Activated naive CD4-positive, alpha-beta T cell treated with anti-CD3 and anti-CD28 coated beads, Interleukin-2, amount 10 ng/mL, durations not matched to agents 7 days and 5 days (primary cell): ENCODE results near the gene GABRB1.

Experiments used
- CTCF ChIA-PET: fragments of 350-600 bp; sonication (Branson Sonifier 250); formaldehyde crosslinking; loops from one replicate; lab custom pipeline; 2021; ENCODE audit warnings: antibody characterized with exemption; lab: Charles Lee
- DNase-seq: peaks from one replicate; pipeline ENCODE4 v3.0.0-alpha.2; 2020
- H3K27ac Mint-ChIP-seq: one replicate; pipeline ENCODE4 v1.8.0; 2021; ENCODE audit warnings: mild to moderate bottlenecking, moderate library complexity, mixed read lengths
- H3K27me3 Mint-ChIP-seq: one replicate; pipeline ENCODE4 v1.8.0; 2021; ENCODE audit warnings: mild to moderate bottlenecking, mixed read lengths
- H3K36me3 Mint-ChIP-seq: one replicate; pipeline ENCODE4 v1.8.0; 2021; ENCODE audit warnings: mixed read lengths
- H3K4me1 Mint-ChIP-seq: one replicate; pipeline ENCODE4 v1.8.0; 2021; ENCODE audit warnings: mixed read lengths
- H3K4me3 Mint-ChIP-seq: one replicate; pipeline ENCODE4 v1.8.0; 2021; ENCODE audit warnings: mild to moderate bottlenecking, moderate library complexity, mixed read lengths
- H3K9me3 Mint-ChIP-seq: one replicate; pipeline ENCODE4 v1.8.0; 2021; ENCODE audit warnings: mixed read lengths

GABRB1 gene

DNA sequence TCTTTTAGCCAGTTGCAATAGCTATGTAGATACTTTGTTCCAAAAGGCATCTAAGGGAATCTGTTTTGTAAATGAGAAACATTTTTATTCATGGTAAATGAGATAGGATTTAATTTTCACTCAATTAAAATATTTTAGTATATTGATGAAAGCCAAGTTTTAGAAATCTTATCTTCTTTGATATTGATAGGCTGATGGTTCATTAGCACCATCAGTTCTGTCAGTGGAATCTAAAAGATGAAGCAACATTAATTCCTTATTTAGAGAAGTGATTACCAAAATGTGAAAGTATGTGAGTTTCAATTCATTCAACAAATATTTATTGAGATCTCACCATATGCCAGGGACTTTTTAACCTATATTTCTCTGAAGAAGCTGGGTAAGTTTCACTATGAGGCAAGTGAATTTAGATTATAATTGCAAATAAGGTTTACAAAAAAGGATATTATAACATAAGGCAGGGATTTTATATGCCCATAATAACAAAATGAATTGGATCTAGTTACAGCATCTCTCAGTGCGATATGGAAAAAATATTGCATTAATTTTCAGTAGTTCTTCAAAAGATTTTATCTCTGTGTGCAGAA is 79.3 kb downstream of the GABRB1 start:
- no peak for DNase-seq
- Mint-ChIP-seq H3K9me3 (no peaks in the 10 kb centered on the region), H3K27ac (no peak overlapping the region), H3K36me3 (no peaks in the 10 kb centered on the region), H3K27me3 (no peaks in the 10 kb centered on the region), H3K4me3 (no peak overlapping the region), H3K4me1 (no peaks in the 10 kb centered on the region)
- CTCF ChIA-PET = no interaction called here

DNA sequence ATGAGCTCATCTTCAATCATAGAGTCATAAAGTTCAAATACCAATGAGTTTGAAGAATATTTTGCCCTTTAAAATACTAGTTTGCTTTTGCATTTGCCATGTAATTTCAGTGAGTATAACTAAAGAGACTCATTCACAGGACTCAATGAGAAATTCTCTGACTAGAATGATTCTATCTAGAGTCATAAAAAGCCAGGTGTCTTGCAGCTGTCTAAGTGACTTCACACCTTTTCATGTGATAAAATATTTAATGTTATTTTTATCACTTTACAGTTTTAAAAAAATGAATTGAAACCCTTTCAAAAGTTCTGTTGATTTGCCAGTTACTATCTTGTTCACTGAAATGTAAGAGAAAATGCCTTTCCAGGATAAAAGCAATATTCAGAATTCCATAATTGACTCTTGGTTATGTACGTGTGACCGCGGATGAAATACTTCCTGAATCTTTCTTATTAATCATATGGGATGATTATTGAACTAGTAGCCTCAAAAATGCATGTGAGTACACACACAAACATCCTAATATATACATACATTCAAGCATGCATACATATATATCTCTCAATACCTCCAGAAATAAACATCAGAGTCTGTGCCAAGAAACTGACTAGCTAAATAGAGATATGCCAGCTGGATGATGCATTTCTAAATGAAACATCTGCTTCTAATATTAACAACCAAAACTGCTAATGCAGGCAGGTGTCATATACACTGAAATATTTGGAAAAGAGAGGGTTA is 87.0 kb downstream of the GABRB1 start:
- H3K4me3 Mint-ChIP-seq = no peak overlapping the region
- no peaks in the 10 kb centered on the region for H3K27me3 Mint-ChIP-seq
- H3K9me3 Mint-ChIP-seq = no peaks in the 10 kb centered on the region
- no peak overlapping the region for H3K27ac Mint-ChIP-seq
- H3K36me3 Mint-ChIP-seq = no peaks in the 10 kb centered on the region
- no peak for DNase-seq
- no peaks in the 10 kb centered on the region for H3K4me1 Mint-ChIP-seq
- CTCF ChIA-PET = interaction anchor here (1.4 kb wide), 1 partner anchor 274 kb away, joined by 4 read pairs; no protein-coding TSS in a partner anchor

DNA sequence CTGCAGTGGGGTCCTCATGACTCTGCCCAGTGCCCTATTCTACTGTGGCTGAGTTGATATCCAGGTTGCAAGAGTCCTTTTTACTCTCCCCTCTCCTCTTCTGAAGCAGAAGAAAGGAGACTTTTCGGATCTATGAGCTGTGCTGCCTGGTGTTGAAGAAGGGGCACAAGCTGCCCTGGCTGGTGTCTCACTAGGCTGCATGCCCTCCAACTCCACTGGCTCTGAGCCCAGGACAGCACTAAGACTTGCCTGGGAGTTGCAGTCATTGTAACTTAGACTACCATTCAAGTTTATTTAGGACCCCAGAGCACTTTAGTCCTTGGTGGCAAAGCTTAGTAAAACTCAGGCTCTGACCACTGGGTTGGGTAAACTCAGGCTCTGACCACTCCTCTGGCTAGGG is 89.4 kb downstream of the GABRB1 start:
- Mint-ChIP-seq H3K4me3 (no peak overlapping the region), H3K27ac (no peak overlapping the region), H3K4me1 (no peaks in the 10 kb centered on the region), H3K36me3 (no peaks in the 10 kb centered on the region), H3K9me3 (no peaks in the 10 kb centered on the region), H3K27me3 (no peaks in the 10 kb centered on the region)
- CTCF ChIA-PET = interaction anchor here (0.7 to 0.9 kb wide), 2 partner anchors 269 to 272 kb away, joined by 3 read pairs; no protein-coding TSS in a partner anchor
- DNase-seq = no peak

DNA sequence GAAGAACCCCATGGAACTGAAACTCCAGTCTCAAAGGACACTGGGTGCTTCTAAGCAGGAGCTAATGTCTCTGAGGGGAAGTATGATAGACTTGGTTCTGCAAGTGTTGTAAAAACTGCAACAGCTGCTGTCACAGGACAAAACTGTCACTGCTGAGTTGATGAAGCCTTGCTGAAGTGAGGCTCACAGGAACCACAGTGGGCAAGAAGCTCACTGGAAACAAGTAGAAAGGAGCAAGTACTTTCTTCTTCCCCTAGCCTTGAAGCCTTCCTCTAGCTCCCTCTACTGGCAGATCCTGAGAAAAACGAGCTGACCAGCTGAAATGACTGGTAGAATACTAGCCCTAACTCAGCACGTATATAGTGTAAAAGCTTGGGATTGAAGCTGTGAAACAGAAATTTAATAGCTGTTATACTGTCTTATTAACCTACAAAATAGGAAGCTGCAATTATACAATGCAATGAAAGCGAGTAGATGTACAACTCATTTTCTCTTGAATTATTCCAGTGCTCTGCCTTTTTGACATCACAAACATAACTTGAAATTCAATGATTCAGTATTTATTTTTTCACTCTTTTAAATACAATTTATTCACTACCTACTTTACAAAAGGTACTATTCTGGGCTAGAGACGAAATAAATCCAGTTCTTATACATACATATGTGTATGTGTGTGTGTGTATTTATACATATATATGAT is 91.4 kb downstream of the GABRB1 start:
- CTCF ChIA-PET = interaction anchor here (0.6 to 1.8 kb wide), 7 partner anchors 8 to 809 kb away, joined by 3 to 7 read pairs (median 3); no protein-coding TSS in a partner anchor
- no peaks in the 10 kb centered on the region for H3K4me1 Mint-ChIP-seq
- H3K4me3 Mint-ChIP-seq = no peak overlapping the region
- DNase-seq = peak; percentile 63
- H3K36me3 Mint-ChIP-seq = no peaks in the 10 kb centered on the region
- no peaks in the 10 kb centered on the region for H3K27me3 Mint-ChIP-seq
- H3K27ac Mint-ChIP-seq = no peak overlapping the region
- H3K9me3 Mint-ChIP-seq = no peaks in the 10 kb centered on the region

DNA sequence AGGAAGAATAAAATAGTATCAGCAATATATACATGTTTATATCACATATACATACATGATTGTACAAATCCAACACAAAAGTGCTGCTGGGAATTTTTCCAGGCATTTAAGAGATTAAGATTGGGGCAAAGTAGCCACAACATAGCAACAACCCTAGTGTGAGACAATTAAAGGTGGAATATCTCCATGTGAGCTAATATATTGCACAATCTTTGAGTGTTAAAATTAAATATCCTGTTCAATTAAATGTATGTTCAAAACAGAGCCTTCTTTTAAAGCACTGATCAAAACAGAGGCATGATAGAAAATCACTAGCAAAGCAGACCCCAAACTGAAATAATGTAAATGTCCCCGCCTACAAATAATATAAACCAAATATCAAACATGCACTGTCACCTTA is 97.6 kb downstream of the GABRB1 start:
- no peak for DNase-seq
- Mint-ChIP-seq H3K27me3 (no peaks in the 10 kb centered on the region), H3K9me3 (no peaks in the 10 kb centered on the region), H3K4me1 (no peaks in the 10 kb centered on the region), H3K27ac (no peak overlapping the region), H3K4me3 (no peak overlapping the region), H3K36me3 (no peaks in the 10 kb centered on the region)
- CTCF ChIA-PET = no interaction called here

DNA sequence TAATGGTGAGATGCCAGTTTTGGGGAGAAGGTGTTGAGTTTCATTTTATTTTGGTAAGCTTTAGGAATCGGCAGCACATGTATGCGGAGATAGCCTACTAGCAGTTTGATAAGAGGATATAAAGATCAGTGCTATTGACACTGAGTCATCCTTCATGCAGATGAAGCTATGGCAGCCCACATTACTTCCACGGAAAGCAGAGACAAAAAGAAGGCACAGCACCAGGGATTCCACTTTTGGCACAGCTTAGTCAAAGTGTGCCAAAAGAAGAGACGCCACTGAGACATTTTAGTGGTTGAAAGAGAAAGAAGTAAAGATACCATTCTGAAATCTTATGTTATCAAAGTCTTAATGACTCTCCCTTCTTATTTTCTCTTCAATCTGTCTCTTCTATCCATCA is 103.8 kb downstream of the GABRB1 start:
- H3K36me3 Mint-ChIP-seq = no peaks in the 10 kb centered on the region
- CTCF ChIA-PET = no interaction called here
- no peaks in the 10 kb centered on the region for H3K27me3 Mint-ChIP-seq
- H3K4me1 Mint-ChIP-seq = no peaks in the 10 kb centered on the region
- no peaks in the 10 kb centered on the region for H3K9me3 Mint-ChIP-seq
- H3K4me3 Mint-ChIP-seq = no peak overlapping the region
- no peak for DNase-seq
- H3K27ac Mint-ChIP-seq = no peak overlapping the region

DNA sequence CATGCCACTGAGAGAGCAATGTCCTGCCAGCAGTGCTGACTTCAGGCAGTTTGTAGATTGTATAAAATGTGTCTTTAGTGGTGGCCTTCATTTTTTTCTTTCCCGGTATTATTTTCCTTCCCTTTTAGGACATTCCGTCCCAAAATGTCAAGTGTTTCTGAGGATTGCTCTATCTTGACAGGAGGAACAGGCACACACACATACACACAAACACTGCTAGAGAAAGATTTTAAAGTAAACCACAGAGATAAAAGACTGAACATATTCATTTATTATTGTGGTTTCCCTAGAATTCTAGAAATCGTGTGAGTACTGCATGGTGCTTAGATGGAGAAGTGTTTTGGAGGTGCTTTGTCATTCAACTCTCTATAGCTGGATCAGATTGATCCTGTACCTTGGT is 111.9 kb downstream of the GABRB1 start:
- H3K9me3 Mint-ChIP-seq = no peaks in the 10 kb centered on the region
- no peaks in the 10 kb centered on the region for H3K36me3 Mint-ChIP-seq
- no peak for DNase-seq
- H3K27ac Mint-ChIP-seq = no peak overlapping the region
- no peaks in the 10 kb centered on the region for H3K4me1 Mint-ChIP-seq
- no peak overlapping the region for H3K4me3 Mint-ChIP-seq
- CTCF ChIA-PET = no interaction called here
- H3K27me3 Mint-ChIP-seq = no peaks in the 10 kb centered on the region

DNA sequence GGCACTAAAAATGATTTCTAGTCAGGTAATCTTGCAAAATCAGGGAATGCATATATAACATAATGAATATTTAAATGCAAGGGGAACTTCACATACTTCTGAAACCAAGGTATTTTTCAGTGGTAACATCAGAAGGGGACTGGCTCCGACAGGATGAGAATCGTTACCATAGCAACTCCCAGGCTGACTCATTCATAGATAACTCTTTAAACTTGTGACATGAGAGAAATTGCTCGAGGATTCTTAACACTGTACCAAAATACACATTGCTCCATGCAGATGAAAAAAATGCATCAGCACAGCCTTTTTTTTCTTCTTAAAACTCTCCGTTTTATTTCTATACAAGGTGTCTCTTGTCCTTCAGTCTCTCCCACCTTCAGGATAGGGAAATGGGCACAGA is 114.3 kb downstream of the GABRB1 start:
- no peaks in the 10 kb centered on the region for H3K36me3 Mint-ChIP-seq
- H3K27ac Mint-ChIP-seq = no peak overlapping the region
- no peaks in the 10 kb centered on the region for H3K27me3 Mint-ChIP-seq
- no peaks in the 10 kb centered on the region for H3K4me1 Mint-ChIP-seq
- no peak overlapping the region for H3K4me3 Mint-ChIP-seq
- DNase-seq = no peak
- H3K9me3 Mint-ChIP-seq = no peaks in the 10 kb centered on the region
- CTCF ChIA-PET = no interaction called here

DNA sequence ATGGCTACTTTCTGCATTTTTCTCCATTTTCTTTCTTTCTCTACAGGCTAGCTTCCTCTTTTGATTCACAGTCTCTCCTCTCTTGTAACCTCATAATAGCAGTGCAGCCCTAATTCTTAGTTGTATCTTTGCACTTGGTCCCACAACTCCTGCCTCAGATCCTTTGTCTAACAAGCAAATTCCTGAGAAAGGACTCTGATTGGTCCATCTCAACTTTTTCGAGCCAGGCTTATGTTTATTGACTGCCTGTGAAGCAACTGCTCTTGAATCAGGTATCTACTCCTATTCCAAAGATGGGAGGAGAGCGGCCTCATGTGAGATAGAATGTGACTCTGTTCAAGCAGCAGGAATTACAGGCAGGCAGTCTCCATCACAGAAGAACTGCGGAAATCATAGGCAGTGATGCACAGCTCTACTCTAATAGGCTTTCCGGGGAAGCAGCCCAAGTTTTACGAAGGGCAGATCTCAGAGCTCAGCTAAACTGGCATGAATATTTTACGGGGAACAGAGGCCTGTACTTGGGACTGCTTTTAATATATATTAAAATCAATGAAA is 123.5 kb downstream of the GABRB1 start:
- no peak overlapping the region for H3K27ac Mint-ChIP-seq
- no peak for DNase-seq
- peaks cover under 1% of the 10 kb centered on the region for H3K4me1 Mint-ChIP-seq
- no peak overlapping the region for H3K4me3 Mint-ChIP-seq
- H3K9me3 Mint-ChIP-seq = no peaks in the 10 kb centered on the region
- no peaks in the 10 kb centered on the region for H3K36me3 Mint-ChIP-seq
- H3K27me3 Mint-ChIP-seq = no peaks in the 10 kb centered on the region
- CTCF ChIA-PET = no interaction called here

DNA sequence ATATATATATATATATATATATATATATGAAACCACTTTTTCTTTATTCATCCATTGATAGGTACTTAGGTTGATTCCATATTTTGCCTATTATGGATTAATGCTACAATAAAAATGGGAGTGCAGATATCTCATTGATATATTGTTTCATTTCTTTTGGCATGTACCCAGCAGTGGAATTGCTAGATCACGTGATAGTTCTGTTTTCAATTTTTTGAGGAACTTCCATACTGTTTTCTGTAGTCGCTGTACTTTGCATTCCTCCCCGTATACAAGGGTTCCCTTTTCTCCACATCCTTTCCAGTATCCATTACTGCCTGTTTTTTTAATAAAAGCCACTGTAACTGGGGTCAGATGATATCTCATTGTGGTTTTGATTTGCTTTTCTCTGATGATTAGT is 124.6 kb downstream of the GABRB1 start:
- no peaks in the 10 kb centered on the region for H3K27me3 Mint-ChIP-seq
- CTCF ChIA-PET = no interaction called here
- H3K4me3 Mint-ChIP-seq = no peak overlapping the region
- no peak overlapping the region for H3K27ac Mint-ChIP-seq
- H3K9me3 Mint-ChIP-seq = no peaks in the 10 kb centered on the region
- no peak for DNase-seq
- H3K36me3 Mint-ChIP-seq = no peaks in the 10 kb centered on the region
- H3K4me1 Mint-ChIP-seq = peaks cover 2% of the 10 kb centered on the region

DNA sequence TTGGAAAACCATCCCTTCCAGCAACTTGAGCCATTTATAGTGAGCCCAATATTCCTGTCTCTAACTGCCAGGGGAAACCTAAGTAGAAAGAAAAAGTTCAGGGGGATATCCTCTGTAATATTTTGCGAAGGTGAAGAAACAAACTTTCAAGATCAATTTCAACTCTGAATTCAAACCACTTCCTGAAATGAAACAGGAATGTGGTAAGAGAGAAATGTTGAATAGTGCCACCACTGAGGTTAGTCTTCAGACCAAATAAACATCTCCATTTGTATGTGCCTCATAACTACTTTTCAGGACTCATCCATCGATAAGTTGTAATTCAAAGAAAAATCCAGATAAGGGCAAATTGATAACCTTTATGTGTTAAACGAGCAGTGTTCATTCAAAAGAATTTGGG is 128.7 kb downstream of the GABRB1 start:
- no peak overlapping the region for H3K27ac Mint-ChIP-seq
- H3K36me3 Mint-ChIP-seq = no peaks in the 10 kb centered on the region
- CTCF ChIA-PET = no interaction called here
- peaks cover 2% of the 10 kb centered on the region for H3K4me1 Mint-ChIP-seq
- no peaks in the 10 kb centered on the region for H3K27me3 Mint-ChIP-seq
- H3K9me3 Mint-ChIP-seq = no peaks in the 10 kb centered on the region
- H3K4me3 Mint-ChIP-seq = no peak overlapping the region
- no peak for DNase-seq

DNA sequence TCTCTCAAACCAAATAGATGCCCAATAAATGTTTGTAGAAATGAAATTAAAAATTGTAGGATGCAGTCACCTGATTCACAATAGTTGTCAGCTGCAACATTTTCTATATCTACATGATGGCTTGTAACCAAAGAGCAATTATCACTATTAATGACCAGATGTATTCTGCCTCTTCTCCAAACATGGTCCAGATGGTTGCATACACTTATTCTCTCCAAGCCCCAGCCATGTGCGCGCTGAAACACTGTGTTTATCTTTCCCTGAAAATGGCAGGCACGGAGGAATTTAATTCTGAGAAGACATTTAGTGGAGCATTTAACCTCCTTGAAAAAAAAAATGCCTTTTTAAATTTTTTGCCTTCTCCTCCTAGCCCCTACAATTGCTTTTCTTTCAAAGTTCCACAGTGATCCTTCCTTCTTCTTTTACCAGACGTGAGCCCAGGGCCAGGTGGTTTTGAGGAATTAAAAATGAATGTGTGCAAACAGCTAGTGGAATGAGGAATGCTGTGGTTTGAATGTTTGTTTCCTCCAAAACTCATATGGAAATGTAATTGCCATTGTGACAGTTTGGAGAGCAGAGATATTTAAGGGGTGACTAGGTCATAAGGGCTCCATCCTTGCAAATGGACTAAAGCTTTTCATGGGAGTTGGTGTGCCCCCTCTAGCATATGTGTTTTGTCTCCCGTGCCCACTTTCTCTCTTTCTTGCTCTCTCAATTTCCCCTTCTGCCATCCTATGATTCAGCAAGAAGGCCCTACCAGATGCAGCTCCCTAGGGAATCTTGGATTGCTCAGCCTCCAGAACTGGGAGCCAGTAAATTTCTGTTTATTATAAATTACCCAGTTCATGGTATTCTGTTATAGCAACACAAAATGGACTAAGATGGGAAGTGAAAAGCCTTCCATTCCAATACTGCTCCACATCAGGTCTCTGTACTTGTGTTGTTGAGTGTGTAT is 136.0 kb downstream of the GABRB1 start:
- no peak overlapping the region for H3K27ac Mint-ChIP-seq
- CTCF ChIA-PET = no interaction called here
- H3K4me1 Mint-ChIP-seq = no peaks in the 10 kb centered on the region

DNA sequence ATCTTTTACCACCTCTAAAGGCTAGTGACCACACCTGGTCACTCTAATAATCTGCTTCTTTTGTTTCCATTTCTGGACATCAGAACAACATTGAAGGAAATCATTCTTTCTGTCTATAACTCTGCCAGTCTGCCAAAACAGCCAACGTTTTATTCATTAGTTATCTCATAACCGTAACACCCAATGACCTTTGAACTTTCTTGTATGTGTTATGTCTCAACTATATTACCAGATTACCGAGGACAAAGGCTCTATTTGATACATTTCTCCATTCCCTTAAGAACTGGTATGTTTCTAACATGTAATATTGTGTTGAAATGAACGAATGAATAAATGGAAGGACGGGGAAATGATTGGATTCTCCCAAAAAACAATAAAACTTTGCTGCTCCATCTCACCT is 152.7 kb downstream of the GABRB1 start:
- H3K4me3 Mint-ChIP-seq = no peak overlapping the region
- H3K4me1 Mint-ChIP-seq = no peaks in the 10 kb centered on the region

More for the DNA sequence above, 136.0 kb downstream of the GABRB1 start:
- Mint-ChIP-seq H3K27me3 (no peaks in the 10 kb centered on the region), H3K4me3 (no peak overlapping the region), H3K36me3 (no peaks in the 10 kb centered on the region), H3K9me3 (no peaks in the 10 kb centered on the region)
- DNase-seq = no peak

DNA sequence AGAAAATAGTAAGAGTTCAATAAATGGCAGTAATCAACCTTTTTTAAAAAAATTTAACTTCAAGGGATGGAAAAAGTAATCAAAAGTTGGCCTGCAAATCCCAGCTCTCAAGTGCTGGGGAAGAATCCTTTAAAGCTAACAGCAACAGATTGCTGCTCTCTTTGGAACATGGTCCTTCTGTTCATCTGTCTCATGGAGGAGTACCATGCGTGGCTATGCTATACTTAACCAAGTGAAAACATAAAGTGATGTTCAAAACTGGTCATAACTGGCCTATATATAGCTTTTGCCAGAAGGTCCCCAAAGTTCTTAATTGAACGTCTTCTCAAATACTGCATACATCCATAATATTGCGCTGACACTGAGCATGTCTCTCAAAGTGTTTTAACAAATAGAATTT is 154.4 kb downstream of the GABRB1 start:
- H3K4me3 Mint-ChIP-seq = no peak overlapping the region
- no peak overlapping the region for H3K27ac Mint-ChIP-seq
- CTCF ChIA-PET = no interaction called here
- H3K36me3 Mint-ChIP-seq = no peaks in the 10 kb centered on the region
- no peak for DNase-seq
- no peaks in the 10 kb centered on the region for H3K27me3 Mint-ChIP-seq
- no peaks in the 10 kb centered on the region for H3K4me1 Mint-ChIP-seq
- H3K9me3 Mint-ChIP-seq = no peaks in the 10 kb centered on the region

More for the DNA sequence above, 152.7 kb downstream of the GABRB1 start:
- Mint-ChIP-seq H3K9me3 (no peaks in the 10 kb centered on the region), H3K36me3 (no peaks in the 10 kb centered on the region), H3K27ac (no peak overlapping the region), H3K27me3 (no peaks in the 10 kb centered on the region)
- CTCF ChIA-PET = no interaction called here
- no peak for DNase-seq
